Neural progenitor cell (in vitro differentiated cells): ENCODE results near the gene OCA2. TPM values are rescaled to one million over a fixed set of nuclear protein-coding genes. Genes with fewer than 3 reads are reported as not detected.

ENCODE experiments used
- DNase-seq: peaks from one replicate; pipeline ENCODE4 v3.0.0-alpha.2; 2016; ENCODE audit warnings: low spot score
- H2AFZ ChIP-seq: fragments of 200-600 bp; sonication (generic); replicated peaks from 2 replicates; pipeline ENCODE4 v1.6.1; 2016; ENCODE audit warnings: antibody characterized with exemption
- H3F3A ChIP-seq: fragments of 200-600 bp; sonication (generic); 2 replicates; pipeline ENCODE4 v1.6.1; 2016; ENCODE audit warnings: antibody characterized with exemption, low read depth
- H3K27ac ChIP-seq: fragments of 200-600 bp; sonication (generic); 2 replicates; pipeline ENCODE4 v1.5.1; 2016; ENCODE audit warnings: mild to moderate bottlenecking
- H3K27me3 ChIP-seq: fragments of 200-600 bp; sonication (generic); 2 replicates; pipeline ENCODE4 v1.6.1; 2016; ENCODE audit warnings: mild to moderate bottlenecking, moderate library complexity
- H3K36me3 ChIP-seq: fragments of 200-600 bp; sonication (generic); 2 replicates; pipeline ENCODE4 v1.5.1; 2016
- H3K4me1 ChIP-seq: fragments of 200-600 bp; sonication (generic); 2 replicates; pipeline ENCODE4 v1.6.1; 2016; ENCODE audit warnings: mixed run types
- H3K4me2 ChIP-seq: fragments of 200-600 bp; sonication (generic); 2 replicates; pipeline ENCODE4 v1.6.1; 2016
- H3K4me3 ChIP-seq: fragments of 200-600 bp; sonication (generic); 2 replicates; pipeline ENCODE4 v1.5.1; 2016
- H3K79me2 ChIP-seq: fragments of 200-600 bp; sonication (generic); 2 replicates; pipeline ENCODE4 v1.6.1; 2016; ENCODE audit warnings: low read depth
- H3K9ac ChIP-seq: fragments of 200-600 bp; sonication (generic); 2 replicates; pipeline ENCODE4 v1.6.1; 2016
- H3K9me3 ChIP-seq: fragments of 200-600 bp; sonication (generic); 2 replicates; pipeline ENCODE4 v1.5.1; 2016; ENCODE audit warnings: low read depth
- H4K20me1 ChIP-seq: fragments of 200-600 bp; sonication (generic); 2 replicates; pipeline ENCODE4 v1.6.1; 2016; ENCODE audit warnings: low read depth
- H3K27ac Mint-ChIP-seq: 3 replicates; pipeline ENCODE4 v1.8.0; 2021; ENCODE audit warnings: mixed read lengths
- H3K27me3 Mint-ChIP-seq: 2 replicates; pipeline ENCODE4 v1.8.0; 2022; ENCODE audit warnings: low read depth, mild to moderate bottlenecking, inconsistent platforms, moderate library complexity, mixed read lengths; ENCODE audit not compliant: insufficient read depth
- H3K36me3 Mint-ChIP-seq: 3 replicates; pipeline ENCODE4 v1.8.0; 2021; ENCODE audit warnings: mixed read lengths
- H3K4me1 Mint-ChIP-seq: 3 replicates; pipeline ENCODE4 v1.8.0; 2021; ENCODE audit warnings: mixed read lengths
- H3K4me3 Mint-ChIP-seq: 3 replicates; pipeline ENCODE4 v1.8.0; 2021; ENCODE audit warnings: mild to moderate bottlenecking, moderate library complexity, mixed read lengths
- H3K9me3 Mint-ChIP-seq: 3 replicates; pipeline ENCODE4 v1.8.0; 2020; ENCODE audit warnings: mixed read lengths
- EZH2 ChIP-seq: fragments of 200-600 bp; sonication (generic); IDR thresholded peaks from 2 replicates; pipeline ENCODE4 v1.6.1; 2017; ENCODE audit warnings: antibody characterized with exemption, mild to moderate bottlenecking, moderate library complexity
- EZH2phosphoT487 ChIP-seq: fragments of 200-600 bp; sonication (generic); IDR thresholded peaks from 2 replicates; pipeline ENCODE4 v1.6.1; 2017; ENCODE audit warnings: antibody characterized with exemption
- total RNA-seq: library from RNA; depleted of rRNA; stranded (reverse); fragments of >200 nt; gene quantifications from 2 replicates; pipeline ENCODE4 v1.2.3, GENCODE V29; 2015; ENCODE audit warnings: low replicate concordance
- TF ChIP-seq, protein P1 (sequence below): fragments of 200-600 bp; sonication (generic); IDR thresholded peaks from 2 replicates; pipeline ENCODE4 v1.5.1; 2017; ENCODE audit warnings: antibody characterized with exemption, mild to moderate bottlenecking

The OCA2 gene
- total RNA-seq, 1 donor from 2014 or later: 1.0 TPM

DNA sequence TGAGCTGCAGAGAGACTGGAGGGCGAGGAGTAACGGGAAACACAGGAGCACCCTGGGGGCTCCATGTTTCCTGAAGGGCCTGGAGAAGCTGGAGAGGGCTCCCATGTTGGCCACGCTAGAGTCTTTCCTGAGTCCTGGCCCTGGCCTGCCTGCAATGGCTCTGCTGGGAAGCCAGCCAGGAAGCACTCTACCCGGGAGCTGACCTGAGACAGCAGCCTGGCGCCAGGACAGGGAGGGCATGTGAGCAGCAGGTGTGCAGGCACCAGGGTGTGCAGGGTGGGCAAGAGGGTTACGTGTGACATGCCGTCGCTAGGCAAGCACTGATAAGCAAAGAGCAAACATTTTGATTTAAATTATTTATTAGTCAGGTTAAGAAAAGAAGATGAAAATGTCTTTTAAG is 301.4 kb downstream of the OCA2 start:
- Mint-ChIP-seq H3K4me1 (peaks cover 9% of the 10 kb centered on the region), H3K4me3 (no peak overlapping the region), H3K27me3 (peaks cover 6% of the 10 kb centered on the region), H3K9me3 (no peaks in the 10 kb centered on the region), H3K36me3 (no peaks in the 10 kb centered on the region), H3K27ac (no peak overlapping the region)
- Histone ChIP-seq H3K27ac (peak overlapping the region; percentile 0), H3K4me2 (no peak overlapping the region), H3K9me3 (no peaks in the 10 kb centered on the region), H3K27me3 (no peaks in the 10 kb centered on the region), H3K9ac (no peak overlapping the region), H2AFZ (no peak overlapping the region), H3K4me3 (no peak overlapping the region), H3K36me3 (peaks cover 4% of the 10 kb centered on the region), H3K79me2 (no peaks in the 10 kb centered on the region), H3K4me1 (peaks cover 22% of the 10 kb centered on the region), H4K20me1 (no peaks in the 10 kb centered on the region), H3F3A (peaks cover 9% of the 10 kb centered on the region)
- TF ChIP-seq EZH2 (no peak), EZH2phosphoT487 (no peak)
- DNase-seq: no peak

GRCh38 chr15:27796405-27797320 is 302.5 kb downstream of the OCA2 start:
- no peak for DNase-seq
- Histone ChIP-seq H3F3A (peaks cover 9% of the 10 kb centered on the region), H3K9ac (no peak overlapping the region), H3K36me3 (peaks cover 4% of the 10 kb centered on the region), H2AFZ (peak overlapping the region; percentile 76), H3K79me2 (no peaks in the 10 kb centered on the region), H3K27ac (no peak overlapping the region), H3K4me2 (no peak overlapping the region), H3K9me3 (no peaks in the 10 kb centered on the region), H3K27me3 (no peaks in the 10 kb centered on the region), H3K4me1 (peaks cover 22% of the 10 kb centered on the region), H4K20me1 (no peaks in the 10 kb centered on the region), H3K4me3 (no peak overlapping the region)
- Mint-ChIP-seq H3K27me3 (peaks cover 8% of the 10 kb centered on the region), H3K36me3 (no peaks in the 10 kb centered on the region), H3K4me1 (peaks cover 9% of the 10 kb centered on the region), H3K9me3 (no peaks in the 10 kb centered on the region), H3K4me3 (no peak overlapping the region), H3K27ac (no peak overlapping the region)
- TF ChIP-seq, protein P1, sequence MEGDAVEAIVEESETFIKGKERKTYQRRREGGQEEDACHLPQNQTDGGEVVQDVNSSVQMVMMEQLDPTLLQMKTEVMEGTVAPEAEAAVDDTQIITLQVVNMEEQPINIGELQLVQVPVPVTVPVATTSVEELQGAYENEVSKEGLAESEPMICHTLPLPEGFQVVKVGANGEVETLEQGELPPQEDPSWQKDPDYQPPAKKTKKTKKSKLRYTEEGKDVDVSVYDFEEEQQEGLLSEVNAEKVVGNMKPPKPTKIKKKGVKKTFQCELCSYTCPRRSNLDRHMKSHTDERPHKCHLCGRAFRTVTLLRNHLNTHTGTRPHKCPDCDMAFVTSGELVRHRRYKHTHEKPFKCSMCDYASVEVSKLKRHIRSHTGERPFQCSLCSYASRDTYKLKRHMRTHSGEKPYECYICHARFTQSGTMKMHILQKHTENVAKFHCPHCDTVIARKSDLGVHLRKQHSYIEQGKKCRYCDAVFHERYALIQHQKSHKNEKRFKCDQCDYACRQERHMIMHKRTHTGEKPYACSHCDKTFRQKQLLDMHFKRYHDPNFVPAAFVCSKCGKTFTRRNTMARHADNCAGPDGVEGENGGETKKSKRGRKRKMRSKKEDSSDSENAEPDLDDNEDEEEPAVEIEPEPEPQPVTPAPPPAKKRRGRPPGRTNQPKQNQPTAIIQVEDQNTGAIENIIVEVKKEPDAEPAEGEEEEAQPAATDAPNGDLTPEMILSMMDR: no peak
- no peak for TF ChIP-seq EZH2phosphoT487
- no peak for TF ChIP-seq EZH2

GRCh38 chr15:27792756-27793264 is 306.3 kb downstream of the OCA2 start:
- peaks cover 8% of the 10 kb centered on the region for H3K4me1 ChIP-seq
- no peaks in the 10 kb centered on the region for H3F3A ChIP-seq
- H3K4me3 ChIP-seq: no peak overlapping the region
- no peak overlapping the region for H3K27ac ChIP-seq
- H3K36me3 Mint-ChIP-seq: no peaks in the 10 kb centered on the region
- no peaks in the 10 kb centered on the region for H3K27me3 ChIP-seq
- H3K4me2 ChIP-seq: no peak overlapping the region
- TF ChIP-seq EZH2phosphoT487 (no peak), EZH2 (no peak)
- TF ChIP-seq, protein P1: no peak
- H3K4me3 Mint-ChIP-seq: no peak overlapping the region
- H4K20me1 ChIP-seq: no peaks in the 10 kb centered on the region
- no peaks in the 10 kb centered on the region for H3K9me3 ChIP-seq
- no peak overlapping the region for H3K27ac Mint-ChIP-seq
- H3K36me3 ChIP-seq: no peaks in the 10 kb centered on the region
- H3K9ac ChIP-seq: no peak overlapping the region
- H3K27me3 Mint-ChIP-seq: peaks cover 11% of the 10 kb centered on the region
- H3K4me1 Mint-ChIP-seq: peaks cover 9% of the 10 kb centered on the region
- DNase-seq: no peak
- no peaks in the 10 kb centered on the region for H3K9me3 Mint-ChIP-seq
- H2AFZ ChIP-seq: no peak overlapping the region
- H3K79me2 ChIP-seq: no peaks in the 10 kb centered on the region

- no peak overlapping the region for H3K4me3 ChIP-seq
- no peak overlapping the region for H2AFZ ChIP-seq
- DNase-seq: no peak
- H3K27ac Mint-ChIP-seq: no peak overlapping the region
- peaks cover 8% of the 10 kb centered on the region for H3K27me3 Mint-ChIP-seq
- TF ChIP-seq EZH2phosphoT487 (no peak), EZH2 (no peak)
- TF ChIP-seq, protein P1: no peak
- no peaks in the 10 kb centered on the region for H3K4me1 ChIP-seq
- no peaks in the 10 kb centered on the region for H3F3A ChIP-seq
- H3K4me2 ChIP-seq: no peak overlapping the region
- no peaks in the 10 kb centered on the region for H3K4me1 Mint-ChIP-seq
- no peak overlapping the region for H3K27ac ChIP-seq
- no peaks in the 10 kb centered on the region for H3K9me3 Mint-ChIP-seq
- no peaks in the 10 kb centered on the region for H3K9me3 ChIP-seq
- H3K79me2 ChIP-seq: no peaks in the 10 kb centered on the region
- no peaks in the 10 kb centered on the region for H4K20me1 ChIP-seq
- H3K36me3 ChIP-seq: no peaks in the 10 kb centered on the region
- H3K4me3 Mint-ChIP-seq: no peak overlapping the region
- H3K9ac ChIP-seq: no peak overlapping the region
- no peaks in the 10 kb centered on the region for H3K36me3 Mint-ChIP-seq
- H3K27me3 ChIP-seq: no peaks in the 10 kb centered on the region
Measured at GRCh38 chr15:27790270-27790669, 308.8 kb downstream of the OCA2 start.
